ENCODE results near the gene PGM5.

Gene PGM5

GRCh38 chr9:68540712-68541535, 184.5 kb downstream of the PGM5 start, which contains the start of gene TMEM252:
TMEM252 (minus strand) TSS chr9:68540883; CDS start chr9:68540814, 69 bp downstream.
- no peak for DNase-seq

GRCh38 chr9:68541568-68541967, 185.2 kb downstream of the PGM5 start:
- DNase-seq, result no peak

- DNase-seq, result no peak
Measured at GRCh38 chr9:68545033-68545705, 188.8 kb downstream of the PGM5 start.

GRCh38 chr9:68546596-68547390, 190.4 kb downstream of the PGM5 start:
- no peak for DNase-seq

- no peak for DNase-seq
Measured at GRCh38 chr9:68547417-68547816, 191.0 kb downstream of the PGM5 start.

- DNase-seq, result no peak
Measured at GRCh38 chr9:68548241-68548640, 191.8 kb downstream of the PGM5 start.

GRCh38 chr9:68551191-68551590, 194.8 kb downstream of the PGM5 start:
- no peak for DNase-seq

- no peak for DNase-seq
Measured at GRCh38 chr9:68552700-68553476, 196.5 kb downstream of the PGM5 start.

GRCh38 chr9:68555437-68556150, 199.2 kb downstream of the PGM5 start:
- DNase-seq, result no peak

GRCh38 chr9:68558545-68558944, 202.1 kb downstream of the PGM5 start:
- no peak for DNase-seq

- DNase-seq, result peak; percentile 14 to 34
Measured at GRCh38 chr9:68560071-68560844, 203.8 kb downstream of the PGM5 start.

GRCh38 chr9:68562461-68562860, 206.1 kb downstream of the PGM5 start:
- no peak for DNase-seq

- no peak for DNase-seq
Measured at GRCh38 chr9:68567565-68567964, 211.2 kb downstream of the PGM5 start.

GRCh38 chr9:68574150-68574549, 217.7 kb downstream of the PGM5 start:
- no peak for DNase-seq

- no peak for DNase-seq
Measured at GRCh38 chr9:68575817-68576216, 219.4 kb downstream of the PGM5 start.

- DNase-seq, result no peak
Measured at GRCh38 chr9:68577774-68578591, 221.6 kb downstream of the PGM5 start.

Data from stimulated activated CD4-positive, alpha-beta T cell treated with anti-CD3 and anti-CD28 coated beads, Interleukin-4, amount 100 ng/mL, for 4 hours (primary cell).